ENCODE data around the gene MYBL2. TPM values are rescaled to one million over a fixed set of nuclear protein-coding genes. Genes with fewer than 3 reads are reported as not detected.

MYBL2 gene
- total RNA-seq, 1 experiment from 2014 or later = 95.9 TPM

DNA sequence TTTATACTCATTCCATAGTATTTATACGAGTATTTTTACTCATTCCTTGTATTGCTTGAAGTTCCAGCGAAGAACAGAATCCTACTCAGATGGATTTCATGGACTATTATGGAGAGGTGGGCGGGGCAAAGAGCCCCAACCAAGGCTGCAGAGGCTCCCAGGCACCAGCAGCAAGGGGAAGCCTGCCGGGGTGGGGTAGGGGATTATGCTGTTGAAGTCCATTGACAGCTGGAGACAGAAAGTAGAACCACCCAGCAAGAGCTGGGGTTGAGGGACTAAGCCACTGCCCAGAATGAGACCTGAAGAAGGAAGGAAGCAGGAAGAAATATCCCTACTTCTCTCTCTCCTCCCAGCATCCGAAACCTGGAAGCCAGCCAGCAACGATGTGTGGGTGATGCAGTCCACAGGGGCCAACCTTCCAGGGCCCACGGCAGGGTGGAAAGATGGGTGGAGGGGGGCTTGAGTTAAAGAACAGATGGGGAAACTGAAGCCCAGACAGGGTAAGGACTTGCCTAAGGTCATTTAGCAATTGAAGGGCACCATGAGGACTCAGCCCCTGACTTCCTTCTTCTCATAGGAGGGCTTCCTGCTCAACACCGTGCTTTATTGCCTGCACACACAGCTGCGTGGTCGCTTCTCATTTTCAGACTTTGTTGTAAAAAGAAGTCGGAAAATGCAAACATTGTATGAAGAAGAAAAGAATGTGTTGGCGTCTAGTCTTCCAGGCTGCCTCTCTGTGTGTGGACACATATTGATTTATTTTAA lies 78.2 kb downstream of the MYBL2 start:
- H4K20me1 ChIP-seq (ENCODE audit: low read length) = no peaks in the 10 kb centered on the region
- no peak for TF ChIP-seq EZH2 (IDR thresholded peaks at IDR 0.05; ENCODE audit: low read length, unreplicated experiment)
- TF ChIP-seq, protein P1, sequence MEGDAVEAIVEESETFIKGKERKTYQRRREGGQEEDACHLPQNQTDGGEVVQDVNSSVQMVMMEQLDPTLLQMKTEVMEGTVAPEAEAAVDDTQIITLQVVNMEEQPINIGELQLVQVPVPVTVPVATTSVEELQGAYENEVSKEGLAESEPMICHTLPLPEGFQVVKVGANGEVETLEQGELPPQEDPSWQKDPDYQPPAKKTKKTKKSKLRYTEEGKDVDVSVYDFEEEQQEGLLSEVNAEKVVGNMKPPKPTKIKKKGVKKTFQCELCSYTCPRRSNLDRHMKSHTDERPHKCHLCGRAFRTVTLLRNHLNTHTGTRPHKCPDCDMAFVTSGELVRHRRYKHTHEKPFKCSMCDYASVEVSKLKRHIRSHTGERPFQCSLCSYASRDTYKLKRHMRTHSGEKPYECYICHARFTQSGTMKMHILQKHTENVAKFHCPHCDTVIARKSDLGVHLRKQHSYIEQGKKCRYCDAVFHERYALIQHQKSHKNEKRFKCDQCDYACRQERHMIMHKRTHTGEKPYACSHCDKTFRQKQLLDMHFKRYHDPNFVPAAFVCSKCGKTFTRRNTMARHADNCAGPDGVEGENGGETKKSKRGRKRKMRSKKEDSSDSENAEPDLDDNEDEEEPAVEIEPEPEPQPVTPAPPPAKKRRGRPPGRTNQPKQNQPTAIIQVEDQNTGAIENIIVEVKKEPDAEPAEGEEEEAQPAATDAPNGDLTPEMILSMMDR (conservative IDR thresholded peaks at IDR 0.05; ENCODE audit: low read depth, low read length) = no peak
- no peak for TF ChIP-seq EZH2phosphoT487 (IDR thresholded peaks at IDR 0.05; ENCODE audit: borderline replicate concordance, low read length)
- H3F3A ChIP-seq (ENCODE audit: low read length, unreplicated experiment) = no peaks in the 10 kb centered on the region
- H3K9me3 ChIP-seq (ENCODE audit: low read length) = no peaks in the 10 kb centered on the region
- H3K4me2 ChIP-seq (ENCODE audit: low read length) = no peak overlapping the region
- H3K9me2 ChIP-seq (replicated peaks; ENCODE audit: low read length) = no peaks in the 10 kb centered on the region
- no peak overlapping the region for H3K9ac ChIP-seq (ENCODE audit: low read length)
- H3K27ac ChIP-seq (ENCODE audit: low read length) = no peak overlapping the region
- no peak overlapping the region for H2AFZ ChIP-seq (ENCODE audit: low read length)
- ChIA-PET POLR2A (ENCODE audit: unreplicated experiment) (no interaction called here), CTCF (no interaction called here)
- no peaks in the 10 kb centered on the region for H3K36me3 ChIP-seq (ENCODE audit: low read depth, low read length)
- BruUV-seq (replicated peaks) = no TSS peak
- intact Hi-C loops (cut with micrococcal nuclease) = no loop called here
- no peak for ATAC-seq
- H3K79me2 ChIP-seq (ENCODE audit: low read length) = no peaks in the 10 kb centered on the region
- no peaks in the 10 kb centered on the region for H3K27me3 ChIP-seq (ENCODE audit: low read length)
- no peak for DNase-seq
- peaks cover 3% of the 10 kb centered on the region; the same call in 1 of the 2 replicates for H3K4me1 ChIP-seq (ENCODE audit: insufficient read depth, low read length)
- H3K4me3 ChIP-seq (ENCODE audit: low read length) = no peak overlapping the region

DNA sequence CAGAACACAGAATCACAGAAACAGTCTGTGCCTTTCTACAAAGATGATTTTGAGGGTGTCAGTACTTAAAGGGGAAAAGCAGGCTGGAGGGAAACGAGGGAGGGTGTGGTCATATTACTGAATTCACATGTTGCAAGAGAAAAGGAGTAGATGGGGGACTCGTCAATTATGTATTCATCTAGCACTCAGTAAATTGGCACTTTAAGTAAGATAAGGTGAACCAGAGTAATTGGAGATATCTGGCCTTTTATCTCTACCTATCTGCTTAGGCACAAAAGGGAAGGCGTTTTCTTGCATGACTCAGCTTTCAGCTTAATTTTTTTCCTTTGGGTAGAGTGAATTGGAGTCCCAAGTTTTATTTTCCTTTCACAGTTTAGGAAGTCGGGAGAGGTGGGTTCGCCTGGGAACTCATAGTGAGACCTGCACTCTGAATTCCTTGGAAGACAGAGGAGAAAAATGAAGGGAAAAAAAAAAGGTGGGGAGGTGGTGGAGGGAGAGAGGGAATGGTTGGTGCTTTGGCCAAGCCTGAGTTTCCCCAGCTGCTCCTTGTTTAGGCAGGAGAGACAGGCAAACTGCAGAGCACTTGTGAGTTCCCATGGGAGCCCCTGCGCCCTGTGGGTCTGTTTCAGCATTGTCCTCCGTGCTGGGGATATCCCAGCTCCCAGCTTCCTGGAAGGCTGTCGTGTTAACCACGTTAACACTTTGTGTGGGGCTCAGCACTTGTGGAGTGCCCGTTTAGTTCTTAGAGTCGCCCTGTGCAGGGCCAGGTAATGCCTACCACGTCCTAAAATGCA lies 79.6 kb downstream of the MYBL2 start:
- no peaks in the 10 kb centered on the region for H3K9me2 ChIP-seq (replicated peaks; ENCODE audit: low read length)
- no peak overlapping the region for H3K27ac ChIP-seq (ENCODE audit: low read length)
- no peak overlapping the region for H3K9ac ChIP-seq (ENCODE audit: low read length)
- CTCF ChIA-PET = no interaction called here
- no peaks in the 10 kb centered on the region for H3K36me3 ChIP-seq (ENCODE audit: low read depth, low read length)
- no TSS peak for BruUV-seq (replicated peaks)
- TF ChIP-seq, protein P1 (conservative IDR thresholded peaks at IDR 0.05; ENCODE audit: low read depth, low read length) = no peak
- TF ChIP-seq EZH2phosphoT487 (IDR thresholded peaks at IDR 0.05; ENCODE audit: borderline replicate concordance, low read length) = no peak
- no peak for TF ChIP-seq EZH2 (IDR thresholded peaks at IDR 0.05; ENCODE audit: low read length, unreplicated experiment)
- H4K20me1 ChIP-seq (ENCODE audit: low read length) = no peaks in the 10 kb centered on the region
- peaks cover 15% of the 10 kb centered on the region for H3K4me1 ChIP-seq (ENCODE audit: insufficient read depth, low read length)
- no peak overlapping the region for H3K4me3 ChIP-seq (ENCODE audit: low read length)
- intact Hi-C loops (cut with micrococcal nuclease) = no loop called here
- H3K27me3 ChIP-seq (ENCODE audit: low read length) = no peaks in the 10 kb centered on the region
- H3K79me2 ChIP-seq (ENCODE audit: low read length) = no peaks in the 10 kb centered on the region
- POLR2A ChIA-PET (ENCODE audit: unreplicated experiment) = interaction anchor here (0.7 kb wide), 1 partner anchor 16 kb away, joined by 3 read pairs; no protein-coding TSS in a partner anchor
- DNase-seq (no peak), ATAC-seq (no peak)
- H2AFZ ChIP-seq (ENCODE audit: low read length) = 0 out of 2 replicates have a peak overlapping the region, but pooled peaks have one; percentile 8
- no peak overlapping the region for H3K4me2 ChIP-seq (ENCODE audit: low read length)
- no peaks in the 10 kb centered on the region for H3F3A ChIP-seq (ENCODE audit: low read length, unreplicated experiment)
- no peaks in the 10 kb centered on the region for H3K9me3 ChIP-seq (ENCODE audit: low read length)

Data from PC-3 (cell line).